GM12875 (cell line): ENCODE results near the gene UNC5B.

ENCODE experiments used
- H3K4me3 ChIP-seq: one replicate; pipeline ENCODE4 v1.5.1; 2011; ENCODE audit warnings: low read depth, low read length, control low read depth
- TF ChIP-seq, protein P1 (sequence below): IDR thresholded peaks from 2 replicates; pipeline ENCODE4 v1.5.1; 2011; ENCODE audit warnings: low read depth, mild to moderate bottlenecking, control low read depth, inconsistent platforms, low read length, moderate library complexity, borderline replicate concordance; ENCODE audit not compliant: insufficient read depth

UNC5B gene

DNA sequence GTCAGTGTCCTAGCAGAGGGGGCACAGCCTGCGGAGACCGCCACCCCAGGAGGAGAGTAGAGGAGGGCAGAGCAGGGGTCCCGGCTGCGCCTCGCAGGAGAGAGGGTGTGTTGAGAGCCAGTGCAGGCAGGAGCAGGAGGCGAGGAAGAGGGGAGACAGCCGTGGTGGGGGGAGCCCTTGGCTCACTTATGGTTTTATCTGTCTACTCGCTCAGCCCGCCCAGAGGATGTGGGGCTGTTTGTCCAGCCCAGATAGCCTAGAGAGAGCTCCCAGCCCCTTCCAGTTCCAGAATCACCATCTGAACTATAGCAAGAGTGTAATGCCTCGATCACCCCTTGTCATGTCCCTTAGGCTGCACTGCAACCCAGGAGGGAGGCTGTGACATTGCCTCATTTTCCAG, 133.3 kb downstream of the UNC5B start:
- TF ChIP-seq, protein P1, sequence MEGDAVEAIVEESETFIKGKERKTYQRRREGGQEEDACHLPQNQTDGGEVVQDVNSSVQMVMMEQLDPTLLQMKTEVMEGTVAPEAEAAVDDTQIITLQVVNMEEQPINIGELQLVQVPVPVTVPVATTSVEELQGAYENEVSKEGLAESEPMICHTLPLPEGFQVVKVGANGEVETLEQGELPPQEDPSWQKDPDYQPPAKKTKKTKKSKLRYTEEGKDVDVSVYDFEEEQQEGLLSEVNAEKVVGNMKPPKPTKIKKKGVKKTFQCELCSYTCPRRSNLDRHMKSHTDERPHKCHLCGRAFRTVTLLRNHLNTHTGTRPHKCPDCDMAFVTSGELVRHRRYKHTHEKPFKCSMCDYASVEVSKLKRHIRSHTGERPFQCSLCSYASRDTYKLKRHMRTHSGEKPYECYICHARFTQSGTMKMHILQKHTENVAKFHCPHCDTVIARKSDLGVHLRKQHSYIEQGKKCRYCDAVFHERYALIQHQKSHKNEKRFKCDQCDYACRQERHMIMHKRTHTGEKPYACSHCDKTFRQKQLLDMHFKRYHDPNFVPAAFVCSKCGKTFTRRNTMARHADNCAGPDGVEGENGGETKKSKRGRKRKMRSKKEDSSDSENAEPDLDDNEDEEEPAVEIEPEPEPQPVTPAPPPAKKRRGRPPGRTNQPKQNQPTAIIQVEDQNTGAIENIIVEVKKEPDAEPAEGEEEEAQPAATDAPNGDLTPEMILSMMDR, result no peak
- no peak overlapping the region for H3K4me3 ChIP-seq

DNA sequence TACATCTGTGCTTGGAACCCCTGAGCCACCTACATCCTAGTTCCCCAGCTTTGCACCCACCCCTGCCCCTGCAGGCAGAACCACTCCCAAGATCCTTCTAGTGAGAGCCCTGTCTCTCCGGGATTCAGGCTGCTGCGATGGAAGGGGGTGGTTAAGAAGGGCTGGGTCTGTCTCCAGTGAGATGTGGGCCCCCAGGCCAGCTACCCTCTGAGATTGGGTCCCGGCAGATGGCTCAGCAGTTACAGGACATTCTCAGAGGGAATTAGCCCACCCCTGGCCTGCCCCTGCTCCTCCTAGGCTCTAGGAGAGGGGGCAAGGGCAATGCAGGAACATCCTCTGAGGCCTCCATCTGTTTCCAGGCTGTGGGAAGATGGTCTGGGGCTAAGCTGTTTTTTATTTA, 134.4 kb downstream of the UNC5B start:
- no peak overlapping the region for H3K4me3 ChIP-seq
- TF ChIP-seq, protein P1, result no peak

DNA sequence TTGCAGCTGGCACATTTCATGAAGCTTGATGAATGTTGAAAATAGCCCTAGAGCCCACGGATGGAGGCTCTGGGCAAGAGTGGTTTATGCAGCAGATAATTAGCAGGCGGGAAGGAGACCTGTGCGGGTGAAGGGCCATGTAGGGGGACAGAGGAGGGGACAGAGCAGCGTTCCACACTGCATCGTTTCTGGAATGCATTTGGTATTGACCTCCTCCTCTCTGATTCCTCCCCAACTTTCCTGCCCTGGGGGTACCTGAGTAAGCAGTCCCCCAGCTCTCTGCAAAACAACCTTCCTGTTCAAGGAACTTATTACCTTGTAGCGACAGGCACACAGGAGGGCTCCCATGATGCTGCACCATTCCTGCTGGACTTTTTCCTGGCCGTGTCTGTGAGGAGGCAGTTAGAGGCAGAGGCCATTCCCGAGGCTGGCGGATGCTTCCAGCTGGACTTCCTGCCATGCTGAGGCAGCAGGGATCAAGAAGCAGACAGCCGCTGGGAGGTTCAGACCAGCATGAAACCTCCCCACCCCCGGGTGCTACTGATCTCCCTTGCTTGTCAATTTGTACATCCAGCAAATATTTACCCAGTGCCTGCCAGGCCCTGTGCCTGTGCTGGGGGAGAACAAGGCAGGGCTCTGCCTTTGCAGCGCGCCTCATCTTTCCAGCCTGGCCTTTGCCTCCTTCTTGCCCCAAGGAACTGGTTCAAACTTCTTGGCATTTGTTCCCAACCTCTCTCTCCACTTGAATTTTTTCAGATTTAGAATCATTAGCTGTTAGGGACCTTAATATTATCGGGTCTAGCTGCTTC, 135.4 kb downstream of the UNC5B start:
- no peak overlapping the region for H3K4me3 ChIP-seq
- TF ChIP-seq, protein P1, result no peak

DNA sequence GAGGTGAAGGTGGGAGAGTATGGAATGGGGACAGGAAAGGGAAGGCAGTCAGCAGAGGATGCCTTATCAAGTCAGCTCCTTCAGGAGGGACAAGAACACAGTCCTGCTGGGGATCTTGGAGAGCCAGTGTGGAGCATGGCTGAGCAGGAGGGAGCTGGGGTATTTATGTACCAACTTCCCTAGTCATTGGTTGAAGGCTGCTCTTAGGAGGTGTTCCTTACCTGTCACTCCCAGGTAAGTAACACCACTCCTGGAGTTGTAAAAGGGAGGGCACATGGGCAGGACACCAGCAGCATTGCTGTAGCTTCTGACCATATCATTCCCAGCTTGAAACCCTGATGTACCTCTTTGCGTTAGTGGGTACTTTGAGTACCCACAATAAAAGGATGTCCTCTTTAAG, 136.5 kb downstream of the UNC5B start:
- H3K4me3 ChIP-seq, result no peak overlapping the region

DNA sequence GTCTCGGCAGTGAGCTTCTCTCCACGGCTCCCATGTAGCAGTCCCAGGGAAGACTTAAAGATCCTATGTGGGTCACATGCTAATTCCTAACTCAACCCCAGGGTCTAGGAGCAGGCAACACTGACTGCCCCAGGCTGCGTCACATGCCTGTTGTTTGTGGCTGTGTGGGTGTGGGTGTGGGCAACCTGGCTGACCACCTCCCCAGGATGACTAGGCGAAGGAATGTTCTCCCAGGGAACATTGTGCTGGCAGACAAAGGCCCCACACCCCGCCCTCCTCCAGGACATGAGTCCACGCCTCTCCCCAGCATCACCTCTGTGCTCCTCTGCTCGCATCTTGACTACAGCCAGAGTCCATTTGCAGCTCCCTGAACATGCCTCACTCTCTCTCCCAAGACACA, 137.0 kb downstream of the UNC5B start:
- TF ChIP-seq, protein P1, result no peak
- H3K4me3 ChIP-seq, result no peak overlapping the region

More for the DNA sequence above, 136.5 kb downstream of the UNC5B start:
- TF ChIP-seq, protein P1, result no peak

DNA sequence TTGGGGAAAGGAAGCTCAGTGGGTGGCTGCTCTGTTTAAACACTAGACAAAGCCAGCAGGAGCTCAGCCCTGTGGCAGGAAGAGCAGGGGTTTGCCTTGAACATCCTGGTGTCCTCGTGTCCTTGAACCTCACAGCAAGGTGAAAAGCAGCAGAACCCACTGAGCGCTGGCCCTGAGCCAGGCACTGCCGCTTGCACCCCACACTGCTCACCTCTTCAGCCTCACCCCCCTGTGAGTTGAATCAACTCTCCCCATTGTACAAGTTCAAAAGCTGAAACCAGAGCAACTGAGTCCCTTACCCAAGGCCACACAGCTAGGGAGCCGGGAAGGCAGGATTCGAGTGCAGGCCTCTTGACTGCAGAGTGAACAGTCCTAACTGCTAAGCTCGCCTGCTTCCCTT, 138.7 kb downstream of the UNC5B start:
- TF ChIP-seq, protein P1, result no peak
- H3K4me3 ChIP-seq, result no peak overlapping the region
